Progenitor cell of endocrine pancreas (in vitro differentiated cells): Measurements from ENCODE around the gene ANO10. TPM values are rescaled to one million over a fixed set of nuclear protein-coding genes. Genes with fewer than 3 reads are reported as not detected.

Experiments
- DNase-seq: peaks from one replicate; pipeline ENCODE4 v3.0.0; 2021; ENCODE audit warnings: low spot score; ENCODE audit not compliant: unreplicated experiment
- H3K27ac Mint-ChIP-seq: 2 replicates; pipeline ENCODE4 v1.8.0; 2021; ENCODE audit warnings: mild to moderate bottlenecking, moderate library complexity, mixed read lengths
- H3K27me3 Mint-ChIP-seq: 2 replicates; pipeline ENCODE4 v1.8.0; 2021; ENCODE audit warnings: mixed read lengths
- H3K36me3 Mint-ChIP-seq: 2 replicates; pipeline ENCODE4 v1.8.0; 2022; ENCODE audit warnings: mixed read lengths; ENCODE audit not compliant: insufficient read depth
- H3K4me1 Mint-ChIP-seq: 2 replicates; pipeline ENCODE4 v1.8.0; 2021; ENCODE audit warnings: low read depth, mixed read lengths
- H3K4me3 Mint-ChIP-seq: 2 replicates; pipeline ENCODE4 v1.8.0; 2021; ENCODE audit warnings: low read depth, mild to moderate bottlenecking, moderate library complexity, mixed read lengths
- H3K9me3 Mint-ChIP-seq: 2 replicates; pipeline ENCODE4 v1.8.0; 2021; ENCODE audit warnings: low read depth, mixed read lengths
- CTCF ChIP-seq: fragments of 200-600 bp; sonication (generic); IDR thresholded peaks from one replicate; pipeline ENCODE4 v1.5.0; 2021; ENCODE audit warnings: antibody characterized with exemption, mild to moderate bottlenecking; ENCODE audit not compliant: unreplicated experiment
- total RNA-seq: library from RNA; stranded (reverse); gene quantifications from 2 replicates; pipeline ENCODE4 v1.2.1, GENCODE V29; 2021

The ANO10 gene
- total RNA-seq, 1 donor from 2014 or later = 30.1 TPM

GRCh38 chr3:43515208-43515917, 106.4 kb downstream of the ANO10 start:
- peaks cover 6% of the 10 kb centered on the region for H3K4me1 Mint-ChIP-seq
- no peak overlapping the region for H3K27ac Mint-ChIP-seq
- no peak overlapping the region for H3K4me3 Mint-ChIP-seq
- H3K36me3 Mint-ChIP-seq = peaks cover 20% of the 10 kb centered on the region
- no peaks in the 10 kb centered on the region for H3K27me3 Mint-ChIP-seq
- no peak for TF ChIP-seq CTCF
- DNase-seq = no peak
- peaks cover 19% of the 10 kb centered on the region for H3K9me3 Mint-ChIP-seq

- Mint-ChIP-seq H3K4me3 (no peak overlapping the region), H3K27me3 (no peaks in the 10 kb centered on the region), H3K9me3 (peaks cover 2% of the 10 kb centered on the region), H3K27ac (no peak overlapping the region), H3K36me3 (peaks cover 4% of the 10 kb centered on the region), H3K4me1 (peaks cover 6% of the 10 kb centered on the region)
- TF ChIP-seq CTCF = no peak
- DNase-seq = no peak
These were observed 108.9 kb downstream of the ANO10 start for GRCh38 chr3:43512754-43513404.

- no peak for TF ChIP-seq CTCF
- no peak overlapping the region for H3K4me3 Mint-ChIP-seq
- no peaks in the 10 kb centered on the region for H3K36me3 Mint-ChIP-seq
- H3K4me1 Mint-ChIP-seq = no peaks in the 10 kb centered on the region
- H3K27me3 Mint-ChIP-seq = no peaks in the 10 kb centered on the region
- no peaks in the 10 kb centered on the region for H3K9me3 Mint-ChIP-seq
- DNase-seq = no peak
- H3K27ac Mint-ChIP-seq = no peak overlapping the region
These were observed 115.2 kb downstream of the ANO10 start for GRCh38 chr3:43506644-43507043.

GRCh38 chr3:43505351-43505750, 116.5 kb downstream of the ANO10 start:
- Mint-ChIP-seq H3K27ac (no peak overlapping the region), H3K36me3 (no peaks in the 10 kb centered on the region), H3K27me3 (no peaks in the 10 kb centered on the region), H3K9me3 (no peaks in the 10 kb centered on the region), H3K4me3 (no peak overlapping the region), H3K4me1 (no peaks in the 10 kb centered on the region)
- no peak for DNase-seq
- TF ChIP-seq CTCF = no peak

- Mint-ChIP-seq H3K27ac (no peak overlapping the region), H3K36me3 (no peaks in the 10 kb centered on the region), H3K27me3 (no peaks in the 10 kb centered on the region), H3K9me3 (no peaks in the 10 kb centered on the region), H3K4me3 (no peak overlapping the region), H3K4me1 (no peaks in the 10 kb centered on the region)
- TF ChIP-seq CTCF = peak; percentile 72
- DNase-seq = no peak
These were observed 118.6 kb downstream of the ANO10 start for GRCh38 chr3:43503067-43503728.
